HCT116 (cell line): ENCODE data around the gene WDR43. TPM values are rescaled to one million over a fixed set of nuclear protein-coding genes. Genes with fewer than 3 reads are reported as not detected.

Experiments
- ATAC-seq: fragments of 200-7000 bp; cut with Tn5 transposase; 2 replicates; pipeline ENCODE4 v1.9.1; 2020; ENCODE audit warnings: mild to moderate bottlenecking, moderate library complexity
- BruUV-seq: library from RNA; stranded (reverse); fragments of 400-500 nt; replicated peaks from 2 replicates; lab custom pipeline; 2021; lab: Mats Ljungman, UMichigan
- CTCF ChIA-PET: fragments of 300-600 bp; sonication (Branson Sonifier 250); formaldehyde crosslinking; loops from one replicate; lab custom pipeline; 2021; ENCODE audit warnings: antibody characterized with exemption; lab: Charles Lee
- POLR2A ChIA-PET: fragments of 300-600, 350-600 bp; sonication (Branson Sonifier 250); formaldehyde crosslinking; loops from one replicate; lab custom pipeline; 2021; ENCODE audit warnings: antibody characterized with exemption; lab: Charles Lee
- RAD21 ChIA-PET, 2 experiments: fragments of 300-600 bp; sonication (Branson Sonifier 250); formaldehyde crosslinking; loops; one replicate each; lab custom pipeline; 2023; ENCODE audit warnings: low total read pairs in 2 of 2; ENCODE audit not compliant: uncharacterized antibody in 2 of 2, unreplicated experiment in 2 of 2, low non-redundant PET in 1 of 2; lab: Charles Lee
- DNase-seq: peaks from one replicate; pipeline ENCODE4 v3.0.0-alpha.2; 2010; ENCODE audit warnings: low read depth, low spot score
- H2AFZ ChIP-seq: fragments of 200-600 bp; shearing (Covaris generic), sonication (generic); 2 replicates; pipeline ENCODE4 v1.6.1; 2017; ENCODE audit warnings: low read depth, mixed run types, mixed read lengths, antibody characterized with exemption, low read length; ENCODE audit not compliant: poor library complexity, severe bottlenecking
- H3K27ac ChIP-seq: 2 replicates; pipeline ENCODE4 v1.5.1; 2012; ENCODE audit warnings: low read depth, low read length
- H3K27me3 ChIP-seq: fragments of 200-600 bp; sonication (generic); 2 replicates; pipeline ENCODE4 v1.6.1; 2016; ENCODE audit warnings: mixed run types, low read length, mixed read lengths; ENCODE audit not compliant: insufficient read depth
- H3K36me3 ChIP-seq, 2 experiments: fragments of 200-500 bp in 1 of 2; fragments of 200-600 bp in 1 of 2; sonication (Bioruptor generic) in 1 of 2; sonication (generic) in 1 of 2; 2 replicates each; pipeline versions ENCODE4 v1.5.1 to v1.6.1; 2014 to 2016; ENCODE audit warnings: low read length in 2 of 2, inconsistent platforms in 1 of 2, mixed read lengths in 1 of 2, mixed run types in 1 of 2; ENCODE audit not compliant: insufficient read depth in 2 of 2, control insufficient read depth in 1 of 2
- H3K4me1 ChIP-seq, 2 experiments: fragments of 200-600 bp in 1 of 2; sonication (generic) in 1 of 2; 2 replicates each; pipeline versions ENCODE4 v1.5.1 to v1.6.1; 2012 to 2017; ENCODE audit warnings: low read length in 2 of 2, inconsistent platforms in 1 of 2, mild to moderate bottlenecking in 1 of 2, mixed read lengths in 1 of 2, mixed run types in 1 of 2, moderate library complexity in 1 of 2; ENCODE audit not compliant: insufficient read depth in 2 of 2, control insufficient read depth in 1 of 2
- H3K4me2 ChIP-seq: fragments of 200-600 bp; sonication (generic); 2 replicates; pipeline ENCODE4 v1.6.1; 2017; ENCODE audit warnings: mixed run types, low read length, mixed read lengths
- H3K4me3 ChIP-seq, 2 experiments: fragments of 200-600 bp in 1 of 2; sonication (generic) in 1 of 2; replicated peaks in 1 of 2; 2 replicates each; pipeline ENCODE4 v1.5.1; 2011 to 2016; ENCODE audit warnings: low read length in 2 of 2, control low read depth in 1 of 2, low read depth in 1 of 2, mild to moderate bottlenecking in 1 of 2, mixed read lengths in 1 of 2, mixed run types in 1 of 2
- H3K79me2 ChIP-seq: fragments of 200-600 bp; sonication (generic); 2 replicates; pipeline ENCODE4 v1.6.1; 2017; ENCODE audit warnings: mild to moderate bottlenecking, mixed run types, low read length, moderate library complexity, mixed read lengths; ENCODE audit not compliant: insufficient read depth
- H3K9ac ChIP-seq: fragments of 200-600 bp; sonication (generic); 2 replicates; pipeline ENCODE4 v1.6.1; 2016; ENCODE audit warnings: low read length, mixed read lengths
- H3K9me2 ChIP-seq: fragments of 200-600 bp; sonication (generic), shearing (Covaris generic); 2 replicates; pipeline ENCODE4 v1.6.1; 2017; ENCODE audit warnings: mixed run types, mild to moderate bottlenecking, moderate library complexity; ENCODE audit not compliant: insufficient read depth
- H3K9me3 ChIP-seq, 2 experiments: fragments of 200-500 bp in 1 of 2; fragments of 200-600 bp in 1 of 2; sonication (Bioruptor generic) in 1 of 2; sonication (generic) in 1 of 2; 2 replicates each; pipeline ENCODE4 v1.6.1; 2014 to 2017; ENCODE audit warnings: low read length in 2 of 2, mixed read lengths in 2 of 2, inconsistent platforms in 1 of 2, low read depth in 1 of 2, mild to moderate bottlenecking in 1 of 2, mixed run types in 1 of 2, moderate library complexity in 1 of 2; ENCODE audit not compliant: control insufficient read depth in 1 of 2, insufficient read depth in 1 of 2
- H4K20me1 ChIP-seq: fragments of 200-600 bp; sonication (generic), shearing (Covaris generic); 2 replicates; pipeline ENCODE4 v1.6.1; 2017; ENCODE audit warnings: mixed run types, mild to moderate bottlenecking, moderate library complexity; ENCODE audit not compliant: insufficient read depth
- ATF3 ChIP-seq: IDR thresholded peaks from 2 replicates; pipeline ENCODE4 v1.6.1; 2012
- CEBPB ChIP-seq: IDR thresholded peaks from 2 replicates; pipeline ENCODE4 v1.6.1; 2012; ENCODE audit warnings: low read depth
- CTCF ChIP-seq, 3 experiments: fragments of 200-600 bp in 1 of 3; sonication (generic) in 1 of 3; IDR thresholded peaks in 2 of 3; conservative IDR thresholded peaks in 1 of 3; 2 replicates each; pipeline ENCODE4 v1.5.1; 2012 to 2017; ENCODE audit warnings: low read depth in 2 of 3, low read length in 2 of 3, antibody characterized with exemption in 1 of 3, borderline replicate concordance in 1 of 3, control low read depth in 1 of 3, mild to moderate bottlenecking in 1 of 3, mixed read lengths in 1 of 3, mixed run types in 1 of 3, moderate library complexity in 1 of 3; ENCODE audit not compliant: insufficient read depth in 1 of 3
- EGR1 ChIP-seq: IDR thresholded peaks from 2 replicates; pipeline ENCODE4 v1.6.1; 2012; ENCODE audit warnings: low read depth
- ELF1 ChIP-seq: IDR thresholded peaks from 2 replicates; pipeline ENCODE4 v1.6.1; 2012; ENCODE audit warnings: low read depth, borderline replicate concordance
- EZH2phosphoT487 ChIP-seq: fragments of 200-600 bp; IDR thresholded peaks from 2 replicates; pipeline ENCODE4 v1.6.1; 2018; ENCODE audit warnings: antibody characterized with exemption, borderline replicate concordance
- FOSL1 ChIP-seq: IDR thresholded peaks from 2 replicates; pipeline ENCODE4 v1.6.1; 2012; ENCODE audit warnings: low read depth
- MAX ChIP-seq: IDR thresholded peaks from 2 replicates; pipeline ENCODE4 v1.6.1; 2012
- POLR2A ChIP-seq: IDR thresholded peaks from 2 replicates; pipeline ENCODE4 v1.7.0; 2011; ENCODE audit warnings: borderline replicate concordance; ENCODE audit not compliant: insufficient read depth, insufficient read length; ENCODE audit errors: extremely low read depth
- POLR2AphosphoS5 ChIP-seq: IDR thresholded peaks from 2 replicates; pipeline ENCODE4 v1.6.1; 2011; ENCODE audit warnings: mild to moderate bottlenecking, low read depth, low read length, moderate library complexity
- RAD21 ChIP-seq: IDR thresholded peaks from 2 replicates; pipeline ENCODE4 v1.6.1; 2012; ENCODE audit warnings: low read depth, mild to moderate bottlenecking
- REST ChIP-seq: IDR thresholded peaks from 2 replicates; pipeline ENCODE4 v1.6.1; 2012; ENCODE audit warnings: low read depth
- SP1 ChIP-seq: IDR thresholded peaks from 2 replicates; pipeline ENCODE4 v1.6.1; 2012; ENCODE audit warnings: low read depth
- TCF7L2 ChIP-seq: IDR thresholded peaks from 2 replicates; pipeline ENCODE4 v1.7.0; 2011; ENCODE audit warnings: borderline replicate concordance, inconsistent platforms; ENCODE audit not compliant: insufficient read depth, insufficient read length; ENCODE audit errors: extremely low read depth
- ZBTB33 ChIP-seq: IDR thresholded peaks from 2 replicates; pipeline ENCODE4 v1.6.1; 2011; ENCODE audit warnings: mild to moderate bottlenecking, low read length, moderate library complexity; ENCODE audit not compliant: insufficient replicate concordance; ENCODE audit errors: extremely low read depth
- ZFX ChIP-seq: fragments of 450-650 bp; IDR thresholded peaks from 2 replicates; pipeline ENCODE4 v1.6.1; 2017
- ZNF274 ChIP-seq: fragments of 200-500 bp; sonication (Bioruptor generic); IDR thresholded peaks from 2 replicates; pipeline ENCODE4 v1.6.1; 2014; ENCODE audit warnings: mild to moderate bottlenecking, low read depth, low read length, inconsistent platforms
- intact Hi-C: fragments of 100-400 bp; cut with micrococcal nuclease; formaldehyde crosslinking; loops from 2 replicates; pipeline ENCODE4 v1.10.0; 2022
- total RNA-seq: library from RNA; stranded (reverse); gene quantifications from one replicate; pipeline ENCODE4 v1.2.1, GENCODE V29; 2021; ENCODE audit not compliant: unreplicated experiment

WDR43 gene
- total RNA-seq, 1 experiment from 2014 or later = 119 TPM

- no peak overlapping the region for H3K4me3 ChIP-seq
- H3K9ac ChIP-seq = no peak overlapping the region
- peaks cover 16 to 25% of the 10 kb centered on the region in 2 experiments for H3K36me3 ChIP-seq
- ChIA-PET CTCF (no interaction called here), POLR2A (no interaction called here), RAD21 (no interaction called here)
- TF ChIP-seq RAD21 (no peak), MAX (no peak), EZH2phosphoT487 (no peak), ZNF274 (no peak), FOSL1 (no peak), POLR2AphosphoS5 (no peak), CTCF (IDR thresholded peaks at IDR 0.05 in 2 of 3, conservative IDR thresholded peaks at IDR 0.05 in 1 of 3; ENCODE audit: borderline replicate concordance in 1 of 3, insufficient read depth in 1 of 3, low read depth in 2 of 3, low read length in 2 of 3) (no peak), ZBTB33 (no peak), ELF1 (no peak), POLR2A (no peak), CEBPB (no peak), REST (no peak), TCF7L2 (no peak), ZFX (no peak), EGR1 (no peak), SP1 (no peak), ATF3 (no peak)
- no peak overlapping the region for H2AFZ ChIP-seq
- H3K4me1 ChIP-seq = peaks cover 0 to 31% of the 10 kb centered on the region in 2 experiments; a peak in 2 of 4 replicates
- H4K20me1 ChIP-seq = peaks cover 11% of the 10 kb centered on the region; the same call in 1 of the 2 replicates
- 0 out of 2 replicates have a peak, but pooled peaks cover 2% of the 10 kb centered on the region for H3K79me2 ChIP-seq
- H3K9me3 ChIP-seq = 0 out of 4 replicates have a peak, but pooled peaks cover 0 to 4% of the 10 kb centered on the region in 2 experiments
- intact Hi-C loops = loop anchor here (2.0 to 10.0 kb wide), 3 partner anchors 131 to 387 kb away; no protein-coding TSS in a partner anchor
- H3K27me3 ChIP-seq = no peaks in the 10 kb centered on the region
- 0 out of 2 replicates have a peak, but pooled peaks cover 3% of the 10 kb centered on the region for H3K9me2 ChIP-seq
- H3K4me2 ChIP-seq = no peak overlapping the region
- DNase-seq = no peak
- ATAC-seq = no peak
- BruUV-seq = no TSS peak
- no peak overlapping the region for H3K27ac ChIP-seq
Measured at GRCh38 chr2:28951910-28952835, 57.7 kb downstream of the WDR43 start.
